Measurements from ENCODE around the gene ZNF79. TPM values are rescaled to one million over a fixed set of nuclear protein-coding genes. Genes with fewer than 3 reads are reported as not detected.
A peak's percentile ranks its signal among the peaks of the same experiment; 100 is the strongest.

Gene ZNF79
- total and polyA plus RNA-seq, 2 of the 8 experiments (the other 6 are each of a cell fraction or from before 2014, with no cell fraction given) = 2.4 to 7.4 TPM

DNA sequence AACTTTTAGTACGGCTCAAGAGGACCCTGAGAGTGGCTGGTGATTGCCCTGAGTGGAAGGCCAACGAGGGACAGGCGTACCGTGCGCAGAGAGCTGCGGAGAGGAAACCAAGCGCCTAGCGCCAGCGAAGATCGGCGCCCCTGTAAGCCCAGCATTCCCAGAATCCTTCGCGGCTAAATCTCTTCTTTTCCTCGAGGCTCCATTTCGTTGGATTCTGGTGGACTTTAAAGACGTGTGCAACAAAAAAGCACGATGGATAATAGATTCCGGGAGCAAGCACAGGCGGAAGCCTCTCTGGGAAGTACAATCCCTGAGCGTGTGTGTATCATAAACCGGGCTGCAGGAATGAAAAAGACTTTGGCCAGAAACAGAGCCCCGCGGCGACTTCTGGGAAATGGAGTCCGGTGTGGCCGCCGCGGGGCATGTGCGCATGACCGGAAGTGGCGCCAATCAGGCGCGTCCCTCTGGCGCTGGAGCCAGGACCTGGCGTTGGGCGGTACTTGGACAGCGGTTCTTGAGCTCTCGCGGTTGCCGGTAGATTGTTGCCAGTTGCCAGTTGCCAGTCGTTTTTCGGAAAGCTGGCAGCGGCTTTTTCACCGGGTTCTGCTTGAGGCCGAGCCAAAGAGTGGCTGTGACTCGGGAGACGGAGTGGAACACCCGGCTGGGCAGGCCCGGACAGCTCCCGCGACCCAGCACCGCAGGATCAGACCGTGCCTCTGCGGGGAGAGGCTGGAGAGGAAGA, at the start of gene ZNF79 (continued):
- TF ChIP-seq YY1 (IDR thresholded peaks at IDR 0.05; ENCODE audit: low read depth, low read length) (no peak; the same call in 1 of the 2 replicates), TAF1 (IDR thresholded peaks at IDR 0.05; ENCODE audit: low read depth, low read length) (peak; percentile 79), FOSL1 (IDR thresholded peaks at IDR 0.05; ENCODE audit: insufficient read depth, low read depth, low read length) (no peak), SP4 (IDR thresholded peaks at IDR 0.05; ENCODE audit: low read length) (no peak), TAF7 (optimal IDR thresholded peaks at IDR 0.05; ENCODE audit: borderline replicate concordance, low read depth, low read length) (peak; percentile 86), ZNF274 (IDR thresholded peaks at IDR 0.05; ENCODE audit: borderline replicate concordance, extremely low read depth, low read length) (no peak), CBX5 (IDR thresholded peaks at IDR 0.05; ENCODE audit: low read depth, low read length) (no peak), TCF12 (IDR thresholded peaks at IDR 0.05; ENCODE audit: low read depth, low read length) (no peak), SP2 (IDR thresholded peaks at IDR 0.05; ENCODE audit: low read length) (no peak), CHD2 (IDR thresholded peaks at IDR 0.05; ENCODE audit: low read length) (peak; percentile 65), POLR2AphosphoS5 (IDR thresholded peaks at IDR 0.05; ENCODE audit: low read depth, low read length) (peak; percentile 61), SIN3A (conservative IDR thresholded peaks at IDR 0.05 in 1 of 2, IDR thresholded peaks at IDR 0.05 in 1 of 2; ENCODE audit: low read depth in 1 of 2, low read length in 2 of 2) (peak; percentile 96 to 97), SRF (IDR thresholded peaks at IDR 0.05; ENCODE audit: low read depth, low read length) (peak; percentile 52; the same call in 1 of the 2 replicates)
- TF ChIP-seq, protein P1, sequence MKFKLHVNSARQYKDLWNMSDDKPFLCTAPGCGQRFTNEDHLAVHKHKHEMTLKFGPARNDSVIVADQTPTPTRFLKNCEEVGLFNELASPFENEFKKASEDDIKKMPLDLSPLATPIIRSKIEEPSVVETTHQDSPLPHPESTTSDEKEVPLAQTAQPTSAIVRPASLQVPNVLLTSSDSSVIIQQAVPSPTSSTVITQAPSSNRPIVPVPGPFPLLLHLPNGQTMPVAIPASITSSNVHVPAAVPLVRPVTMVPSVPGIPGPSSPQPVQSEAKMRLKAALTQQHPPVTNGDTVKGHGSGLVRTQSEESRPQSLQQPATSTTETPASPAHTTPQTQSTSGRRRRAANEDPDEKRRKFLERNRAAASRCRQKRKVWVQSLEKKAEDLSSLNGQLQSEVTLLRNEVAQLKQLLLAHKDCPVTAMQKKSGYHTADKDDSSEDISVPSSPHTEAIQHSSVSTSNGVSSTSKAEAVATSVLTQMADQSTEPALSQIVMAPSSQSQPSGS (IDR thresholded peaks at IDR 0.05; ENCODE audit: low read length) = no peak

Measured in H1 (cell line).